HepG2 (cell line): Measurements from ENCODE around the gene CMTM5. TPM values are rescaled to one million over a fixed set of nuclear protein-coding genes. Genes with fewer than 3 reads are reported as not detected.

Source experiments
- BHLHE40 ChIP-seq: IDR thresholded peaks from 2 replicates; pipeline ENCODE4 v1.6.1; 2011; ENCODE audit warnings: low read length, improper control_type of control experiment
- DPF2 ChIP-seq: sonication (generic); formaldehyde crosslinking; IDR thresholded peaks from 2 replicates; pipeline ENCODE4 v1.4.0; 2020; ENCODE audit warnings: mild to moderate bottlenecking, low read depth, missing genetic modification reagents, borderline replicate concordance
- GLI4 ChIP-seq: sonication (generic); formaldehyde crosslinking; IDR thresholded peaks from 2 replicates; pipeline ENCODE4 v1.5.1; 2020; ENCODE audit warnings: missing genetic modification reagents, mild to moderate bottlenecking, moderate library complexity, borderline replicate concordance
- KAT8 ChIP-seq: IDR thresholded peaks from 2 replicates; pipeline ENCODE4 v1.6.1; 2016; ENCODE audit warnings: missing genetic modification reagents, missing compliant biosample characterization
- KDM1A ChIP-seq: IDR thresholded peaks from 2 replicates; pipeline ENCODE4 v1.6.1; 2016; ENCODE audit warnings: missing compliant biosample characterization
- KDM5B ChIP-seq: sonication (generic); formaldehyde crosslinking; IDR thresholded peaks from 2 replicates; pipeline ENCODE4 v1.4.0; 2020; ENCODE audit warnings: missing genetic modification reagents, mild to moderate bottlenecking, borderline replicate concordance
- MIXL1 ChIP-seq: IDR thresholded peaks from 2 replicates; pipeline ENCODE4 v1.6.1; 2016
- NONO ChIP-seq, 2 experiments: fragments of 450-650 bp in 1 of 2; sonication (generic) in 1 of 2; formaldehyde crosslinking in 1 of 2; IDR thresholded peaks in 1 of 2; conservative IDR thresholded peaks in 1 of 2; 2 replicates each; pipeline versions ENCODE4 v1.6.1 to v1.8.0; 2017 to 2022; ENCODE audit warnings: mild to moderate bottlenecking in 1 of 2, missing genetic modification reagents in 1 of 2, moderate library complexity in 1 of 2
- PRDM10 ChIP-seq: sonication (generic); formaldehyde crosslinking; IDR thresholded peaks from 2 replicates; pipeline ENCODE4 v1.4.0; 2020; ENCODE audit warnings: low read depth, missing genetic modification reagents
- SIN3A ChIP-seq: IDR thresholded peaks from 2 replicates; pipeline ENCODE4 v1.6.1; 2011; ENCODE audit warnings: low read depth, mild to moderate bottlenecking, control low read depth, low read length, borderline replicate concordance
- SMAD1 ChIP-seq: sonication (generic); formaldehyde crosslinking; IDR thresholded peaks from 2 replicates; pipeline ENCODE4 v1.4.0; 2020; ENCODE audit warnings: missing genetic modification reagents, low read depth, mild to moderate bottlenecking, borderline replicate concordance
- STAG1 ChIP-seq: sonication (generic); formaldehyde crosslinking; IDR thresholded peaks from 2 replicates; pipeline ENCODE4 v1.4.0; 2020; ENCODE audit warnings: missing genetic modification reagents
- SYNCRIP ChIP-seq: fragments of 200-400 bp; formaldehyde crosslinking; IDR thresholded peaks from 2 replicates; pipeline ENCODE4 v1.6.1; 2018; ENCODE audit warnings: mild to moderate bottlenecking, low read depth, low read length; ENCODE audit not compliant: insufficient read depth
- U2AF1 ChIP-seq: fragments of 200-400 bp; formaldehyde crosslinking; optimal IDR thresholded peaks from 2 replicates; pipeline ENCODE3; 2017; ENCODE audit warnings: mild to moderate bottlenecking, low read depth, low read length
- ZEB1 ChIP-seq: IDR thresholded peaks from 2 replicates; pipeline ENCODE4 v1.6.1; 2012; ENCODE audit warnings: mild to moderate bottlenecking, low read depth, inconsistent platforms; ENCODE audit not compliant: insufficient replicate concordance
- ZNF10 ChIP-seq: sonication (generic); formaldehyde crosslinking; IDR thresholded peaks from 2 replicates; pipeline ENCODE4 v1.4.0; 2020; ENCODE audit warnings: mild to moderate bottlenecking, low read depth, missing genetic modification reagents, borderline replicate concordance
- ZNF24 ChIP-seq: fragments of 450-650 bp; IDR thresholded peaks from 2 replicates; pipeline ENCODE4 v1.6.1; 2017; ENCODE audit warnings: antibody characterized with exemption, mild to moderate bottlenecking
- ZNF580 ChIP-seq: IDR thresholded peaks from 2 replicates; pipeline ENCODE4 v1.6.1; 2016; ENCODE audit warnings: low read depth, borderline replicate concordance
- ZNF720 ChIP-seq: sonication (generic); formaldehyde crosslinking; IDR thresholded peaks from 2 replicates; pipeline ENCODE4 v1.4.0; 2020; ENCODE audit warnings: missing genetic modification reagents
- ZNF768 ChIP-seq: sonication (generic); formaldehyde crosslinking; IDR thresholded peaks from 2 replicates; pipeline ENCODE4 v1.4.0; 2020; ENCODE audit warnings: missing genetic modification reagents
- ZSCAN25 ChIP-seq: sonication (generic); formaldehyde crosslinking; IDR thresholded peaks from 2 replicates; pipeline ENCODE4 v1.8.0; 2022; ENCODE audit warnings: mild to moderate bottlenecking, missing genetic modification reagents
- polyA plus RNA-seq, 8 experiments: library from polyadenylated mRNA; depleted of rRNA in 3 of 8; stranded (reverse) in 7 of 8; unstranded in 1 of 8; fragments of >200 nt; fragmentation: Illumina TruSeq in 4 of 8; extraction: Trizol in 4 of 8; gene quantifications; 2 replicates each; pipeline versions ENCODE4 v1.2.1 to v1.2.3, GENCODE V29; 2011 to 2016; ENCODE audit warnings: low read depth in 4 of 8, missing spikeins in 1 of 8, mixed read lengths in 1 of 8; ENCODE audit not compliant: insufficient read depth in 1 of 8
- total RNA-seq, 5 experiments: library from RNA; depleted of rRNA; stranded (reverse); fragments of >200 nt; fragmentation: Illumina TruSeq; extraction: Trizol; gene quantifications; 2 replicates each; pipeline ENCODE4 v1.2.3, GENCODE V29; 2016; ENCODE audit warnings: low read depth in 1 of 5
- TF ChIP-seq, protein P1 (sequence below): sonication (generic); formaldehyde crosslinking; IDR thresholded peaks from 2 replicates; pipeline ENCODE4 v1.4.0; 2020; ENCODE audit warnings: mild to moderate bottlenecking, low read depth, missing genetic modification reagents

The CMTM5 gene
- total and polyA plus RNA-seq, 2 of the 13 experiments (the other 11 are each of a cell fraction or from before 2014, with no cell fraction given): not detected

- TF ChIP-seq, protein P1, sequence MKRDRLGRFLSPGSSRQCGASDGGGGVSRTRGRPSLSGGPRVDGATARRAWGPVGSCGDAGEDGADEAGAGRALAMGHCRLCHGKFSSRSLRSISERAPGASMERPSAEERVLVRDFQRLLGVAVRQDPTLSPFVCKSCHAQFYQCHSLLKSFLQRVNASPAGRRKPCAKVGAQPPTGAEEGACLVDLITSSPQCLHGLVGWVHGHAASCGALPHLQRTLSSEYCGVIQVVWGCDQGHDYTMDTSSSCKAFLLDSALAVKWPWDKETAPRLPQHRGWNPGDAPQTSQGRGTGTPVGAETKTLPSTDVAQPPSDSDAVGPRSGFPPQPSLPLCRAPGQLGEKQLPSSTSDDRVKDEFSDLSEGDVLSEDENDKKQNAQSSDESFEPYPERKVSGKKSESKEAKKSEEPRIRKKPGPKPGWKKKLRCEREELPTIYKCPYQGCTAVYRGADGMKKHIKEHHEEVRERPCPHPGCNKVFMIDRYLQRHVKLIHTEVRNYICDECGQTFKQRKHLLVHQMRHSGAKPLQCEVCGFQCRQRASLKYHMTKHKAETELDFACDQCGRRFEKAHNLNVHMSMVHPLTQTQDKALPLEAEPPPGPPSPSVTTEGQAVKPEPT (CRISPR knock-in tag): no peak
- TF ChIP-seq NONO (IDR thresholded peaks at IDR 0.05) (no peak), NONO (CRISPR knock-in tag; conservative IDR thresholded peaks at IDR 0.05) (no peak), ZNF24 (peak; percentile 87; the same call in 1 of the 2 replicates), U2AF1 (no peak), ZNF10 (no peak), DPF2 (no peak), BHLHE40 (no peak), SMAD1 (CRISPR knock-in tag) (0 out of 2 replicates have a peak, but pooled peaks have one; percentile 14), ZNF580 (CRISPR knock-in tag) (no peak), GLI4 (CRISPR knock-in tag) (no peak), ZEB1 (no peak), STAG1 (no peak), ZSCAN25 (CRISPR knock-in tag) (no peak), ZNF720 (CRISPR knock-in tag) (no peak), MIXL1 (CRISPR knock-in tag) (no peak), KAT8 (CRISPR knock-in tag) (no peak), SYNCRIP (no peak), KDM1A (no peak), KDM5B (CRISPR knock-in tag) (0 out of 2 replicates have a peak, but pooled peaks have one; percentile 20), SIN3A (no peak), PRDM10 (CRISPR knock-in tag) (no peak), ZNF768 (peak; percentile 28; the same call in 1 of the 2 replicates)
These were observed 24.1 kb upstream of the CMTM5 start, which contains the start of gene SLC22A17 (continued) for GRCh38 chr14:23352506-23353432.
